ENCODE data around the gene ERP27.

The ERP27 gene

DNA sequence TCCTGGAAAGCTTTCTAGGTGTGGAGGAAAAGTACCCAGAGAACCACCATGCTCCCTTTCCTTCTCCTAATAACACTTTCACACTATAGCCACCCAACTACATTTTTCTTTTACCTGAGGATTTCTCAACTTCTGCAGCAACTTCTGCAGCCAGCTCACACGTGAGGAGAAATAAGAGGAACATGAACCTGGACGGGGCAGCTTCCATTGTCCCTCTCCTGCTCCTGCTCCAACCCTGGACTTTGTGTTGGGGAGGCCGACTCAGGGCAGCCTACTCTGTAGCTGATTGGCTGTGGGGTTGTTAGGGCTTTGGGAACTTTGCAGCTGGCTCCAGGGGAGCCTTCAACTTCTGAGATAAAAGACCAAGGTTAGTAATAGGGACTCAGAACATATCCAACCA lies at the start of gene ERP27:
Gene ERP27, minus strand, starts transcription at position 237 of the 400 bp plus-strand sequence. Its CDS starts 29 bp downstream, at position 208.
- DNase-seq: no peak

DNA sequence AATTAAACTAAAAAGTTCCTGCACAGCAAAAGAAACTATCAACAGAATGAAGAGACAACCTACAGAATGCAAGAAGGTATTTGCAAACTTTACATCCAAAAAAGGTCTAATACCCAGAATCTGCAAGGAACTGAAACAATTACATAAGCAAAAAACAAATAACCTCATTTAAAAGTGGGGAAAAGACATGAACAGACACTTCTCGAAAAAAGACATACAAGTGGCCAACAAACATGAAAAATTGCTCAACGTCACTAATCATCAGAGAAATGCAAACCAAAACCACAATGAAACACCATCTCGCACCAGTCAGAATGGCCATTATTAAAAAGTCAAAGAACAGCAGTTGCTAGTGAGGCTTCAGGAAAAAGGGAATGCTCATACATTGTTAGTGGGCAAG lies 49.7 kb upstream of the ERP27 start:
- DNase-seq: no peak

DNA sequence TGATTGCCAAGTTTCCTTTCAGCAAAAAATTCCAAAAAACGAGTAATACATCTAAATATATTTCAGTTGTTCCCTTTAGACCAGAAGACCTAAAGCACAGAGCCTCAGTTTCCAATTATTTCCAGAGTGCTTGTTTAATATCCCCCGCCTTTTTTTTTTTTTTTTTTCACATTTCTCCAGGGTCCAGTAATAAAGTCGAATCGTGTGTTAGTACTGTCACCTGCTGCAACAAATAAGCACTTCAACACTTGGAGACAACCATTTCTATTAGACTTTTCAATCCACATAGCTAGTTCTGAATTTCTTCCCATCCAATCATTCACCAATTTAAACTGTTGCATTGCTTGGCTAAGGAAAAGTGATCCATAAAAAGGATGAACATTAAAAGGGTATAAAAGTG lies 48.1 kb upstream of the ERP27 start:
- no peak for DNase-seq

DNA sequence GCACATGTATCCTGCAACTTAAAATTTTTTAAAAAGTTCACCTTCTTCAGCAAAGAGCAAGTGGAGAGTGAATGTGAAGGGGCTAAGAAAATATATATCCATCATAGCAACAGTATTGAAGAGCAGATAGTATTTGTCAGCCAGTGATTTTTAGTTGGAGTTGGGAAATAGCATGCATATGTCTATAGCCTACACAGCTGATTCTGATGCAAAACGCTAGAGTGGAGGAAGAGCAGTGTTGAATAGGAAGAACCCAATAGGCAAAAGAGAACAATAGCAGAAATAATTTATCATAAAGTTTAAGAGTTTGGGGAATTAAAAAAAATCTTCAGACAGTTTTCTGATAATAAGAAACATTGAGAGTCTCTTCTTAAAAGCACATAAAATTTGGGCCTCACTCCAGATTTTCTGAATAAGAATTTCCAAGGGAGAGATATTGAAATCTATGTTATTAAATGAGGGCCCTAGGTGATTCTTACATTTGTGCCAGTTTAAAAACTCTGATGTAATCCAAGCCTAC lies 46.5 kb upstream of the ERP27 start:
- no peak for DNase-seq

DNA sequence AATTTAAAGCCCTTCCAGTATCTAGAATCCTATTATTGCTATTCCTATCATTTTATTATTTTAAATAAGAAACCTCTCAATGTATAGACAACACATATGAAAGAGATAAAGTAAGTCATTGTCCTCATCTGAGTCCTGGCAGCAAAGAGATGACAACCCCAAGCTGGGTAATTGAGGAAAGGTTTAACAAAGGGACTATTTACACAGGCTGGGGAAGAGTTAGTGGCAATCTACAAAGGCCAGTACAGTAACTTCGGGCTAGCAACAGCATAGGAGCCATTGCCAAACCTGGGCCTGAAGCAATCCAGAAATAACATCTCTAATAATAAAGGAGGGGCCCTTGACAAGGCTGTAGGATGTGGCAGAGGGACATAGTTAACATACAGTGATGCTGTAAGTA lies 45.7 kb upstream of the ERP27 start:
- DNase-seq: no peak

DNA sequence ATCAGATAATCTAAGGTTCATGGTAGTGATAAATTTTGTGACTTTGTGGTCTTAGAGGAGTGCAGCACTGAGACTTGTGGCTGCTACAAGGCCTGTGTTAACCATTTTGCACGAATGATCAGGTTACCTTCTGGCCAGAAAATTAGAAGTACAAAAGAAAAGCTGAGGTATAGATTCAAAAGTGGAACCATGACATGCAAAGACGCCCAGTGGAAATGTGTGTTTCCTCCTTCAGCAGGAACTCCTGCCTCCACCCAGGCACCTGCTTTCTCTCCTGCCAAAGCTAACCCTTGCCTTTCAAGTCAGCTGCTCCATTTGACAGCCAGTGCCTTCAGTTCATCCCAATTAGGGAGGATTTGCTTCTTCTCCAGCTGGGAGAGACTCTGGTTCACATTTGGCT lies 44.7 kb upstream of the ERP27 start:
- no peak for DNase-seq

DNA sequence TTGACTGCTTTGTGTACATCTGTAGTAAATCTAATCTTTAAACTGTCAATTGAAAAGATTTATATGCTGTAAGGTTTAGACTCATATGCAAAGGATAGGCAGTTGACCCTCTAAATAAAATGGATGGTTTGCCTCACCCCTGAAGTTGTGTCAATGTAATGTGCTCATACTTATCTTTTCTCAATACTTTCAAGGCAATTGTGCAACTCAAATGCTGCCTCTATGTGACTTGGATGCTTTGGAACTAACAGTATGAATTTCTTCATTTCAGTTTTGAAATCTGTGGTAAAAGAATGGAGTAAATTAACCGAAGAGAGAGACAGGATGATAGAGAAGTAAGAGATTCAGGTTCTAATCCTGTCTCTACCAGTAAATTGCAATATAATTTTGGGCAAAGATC lies 44.2 kb upstream of the ERP27 start:
- no peak for DNase-seq

DNA sequence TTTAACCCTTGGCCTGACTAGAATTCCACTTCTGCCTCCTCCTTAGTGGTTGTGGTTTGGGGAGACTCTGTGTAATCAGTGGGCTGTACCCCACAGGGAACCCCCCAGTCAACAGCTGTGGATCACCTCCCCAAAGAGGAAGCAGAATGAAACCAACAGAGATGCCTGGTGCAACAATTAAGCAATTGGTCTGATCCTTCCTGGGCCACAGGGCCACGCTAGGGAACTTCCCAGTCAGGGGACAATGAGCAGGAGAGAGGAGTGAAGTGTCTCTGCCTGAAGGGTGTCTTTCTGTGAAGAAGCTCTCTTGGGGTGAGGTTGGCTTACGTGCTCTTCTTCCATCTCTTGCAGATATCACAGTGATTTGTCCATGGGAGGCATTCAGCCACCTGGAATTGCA lies 42.7 kb upstream of the ERP27 start:
- no peak for DNase-seq

DNA sequence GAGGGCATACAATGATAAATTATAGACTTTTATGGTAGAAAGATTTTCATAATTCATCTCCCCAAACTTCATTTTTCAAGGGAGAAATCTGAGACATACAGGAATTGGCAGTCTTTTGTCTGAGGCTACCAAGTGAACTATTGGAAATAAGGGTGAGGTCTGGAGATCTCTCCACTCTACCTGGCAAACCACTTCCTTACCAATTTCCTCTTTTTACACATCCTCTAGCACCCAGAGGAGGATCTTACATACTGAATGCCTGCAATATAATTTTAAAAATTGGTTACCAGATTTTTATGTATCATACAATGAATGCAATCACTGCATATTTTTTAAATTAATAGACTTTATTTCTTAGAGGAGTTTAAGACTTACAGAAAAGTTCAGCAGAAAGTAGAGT lies 41.1 kb upstream of the ERP27 start:
- DNase-seq: no peak

DNA sequence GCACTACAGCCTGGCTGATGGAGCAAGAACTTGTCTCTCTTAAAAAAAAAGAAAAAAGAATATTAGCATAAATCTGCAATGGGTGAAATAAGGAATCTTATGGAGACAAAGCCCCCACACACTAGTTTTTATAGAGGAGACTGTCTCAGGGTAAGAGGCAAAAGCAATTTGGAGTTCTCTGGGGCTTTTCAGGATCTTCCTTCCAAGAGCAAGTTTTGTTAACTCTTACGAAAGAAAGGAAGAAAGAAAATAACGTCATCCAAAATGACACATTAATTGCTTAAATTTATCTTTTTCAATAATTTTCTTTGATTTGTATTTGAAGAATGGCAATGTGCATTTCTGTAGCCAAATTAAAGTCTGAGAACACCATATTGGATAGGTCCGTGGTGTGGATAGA lies 38.3 kb upstream of the ERP27 start:
- no peak for DNase-seq

DNA sequence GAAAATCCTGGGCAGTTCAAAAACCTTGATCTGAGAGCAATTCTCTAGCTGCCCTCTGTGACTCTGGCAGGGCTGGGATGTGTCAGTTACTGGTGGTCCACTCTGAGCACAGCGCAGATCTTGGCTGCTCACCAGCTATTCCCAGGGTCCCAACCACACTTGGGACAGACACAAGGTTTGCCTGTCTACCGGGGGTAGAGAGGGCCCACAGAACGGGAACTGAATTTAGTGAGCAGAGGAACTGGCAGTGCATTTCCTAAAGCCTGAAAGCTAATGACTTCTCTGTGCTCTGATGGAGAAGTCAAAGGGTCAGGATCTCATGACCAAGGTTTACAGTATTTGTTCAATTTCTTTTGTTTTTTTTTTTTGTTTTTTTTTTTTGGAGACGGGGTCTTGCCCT lies 37.1 kb upstream of the ERP27 start:
- DNase-seq: no peak

DNA sequence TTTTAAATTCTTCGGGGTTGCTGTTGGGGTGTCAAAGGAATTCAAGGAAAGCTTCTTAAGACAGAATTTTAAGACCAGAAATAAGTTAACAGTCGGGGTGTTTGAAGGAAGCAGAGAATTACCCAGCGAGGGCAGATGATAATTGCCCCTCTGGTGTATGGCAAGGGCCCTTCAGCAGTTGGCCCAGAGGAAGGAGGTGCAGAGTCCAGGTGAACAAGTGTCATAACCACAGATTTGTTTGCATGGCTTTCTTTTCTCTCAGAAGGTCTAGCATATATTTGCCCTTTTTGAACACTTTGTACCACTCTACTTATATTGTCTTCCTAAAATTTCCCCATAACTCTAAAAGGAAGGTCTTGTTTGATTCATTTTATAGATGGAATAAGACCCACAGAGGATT lies 36.3 kb upstream of the ERP27 start:
- no peak for DNase-seq

DNA sequence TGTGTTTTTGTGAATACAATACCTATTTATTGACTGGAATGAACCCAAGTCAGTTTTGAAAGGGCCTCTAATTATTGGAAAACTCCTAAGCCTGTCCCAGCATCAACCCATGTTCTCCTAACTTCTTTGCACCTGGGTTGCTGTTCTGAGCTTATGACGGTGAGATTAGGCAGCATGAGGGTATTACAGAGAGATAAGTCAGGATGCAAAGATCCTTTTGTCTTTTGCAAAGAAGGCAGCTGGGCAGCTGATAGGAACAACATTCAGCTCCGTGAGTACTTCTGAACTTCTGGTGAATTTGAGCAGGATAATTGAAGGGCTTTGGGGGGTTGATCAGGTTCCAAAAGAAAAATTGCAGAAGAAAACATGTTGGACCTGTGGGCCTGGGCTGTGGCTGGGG lies 34.5 kb upstream of the ERP27 start, which contains the start of gene PDE6H:
Gene PDE6H, plus strand, starts transcription at position 227 of the 400 bp plus-strand sequence. CDS start 4,971 bp downstream, outside the sequence.
- DNase-seq: no peak

DNA sequence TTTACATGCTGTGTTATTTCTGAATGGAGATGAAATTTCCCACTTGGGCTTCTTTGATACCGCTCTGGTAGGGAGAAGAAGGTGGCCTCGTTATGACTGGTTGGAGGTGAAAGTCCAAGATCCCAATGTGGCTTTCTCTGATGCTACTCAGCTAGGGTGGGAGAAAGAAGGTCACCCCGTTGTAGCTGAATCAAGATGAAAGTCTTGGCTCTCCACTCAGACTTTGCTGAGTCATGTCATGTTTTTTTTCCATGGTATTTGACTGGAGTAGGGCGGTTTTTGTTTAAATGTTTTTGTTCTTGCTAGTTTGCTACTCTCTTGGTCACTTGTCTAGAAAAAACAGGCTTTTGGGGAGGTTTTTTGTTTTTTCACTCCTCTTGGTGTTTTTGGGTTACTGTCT lies 32.1 kb upstream of the ERP27 start:
- DNase-seq: no peak

DNA sequence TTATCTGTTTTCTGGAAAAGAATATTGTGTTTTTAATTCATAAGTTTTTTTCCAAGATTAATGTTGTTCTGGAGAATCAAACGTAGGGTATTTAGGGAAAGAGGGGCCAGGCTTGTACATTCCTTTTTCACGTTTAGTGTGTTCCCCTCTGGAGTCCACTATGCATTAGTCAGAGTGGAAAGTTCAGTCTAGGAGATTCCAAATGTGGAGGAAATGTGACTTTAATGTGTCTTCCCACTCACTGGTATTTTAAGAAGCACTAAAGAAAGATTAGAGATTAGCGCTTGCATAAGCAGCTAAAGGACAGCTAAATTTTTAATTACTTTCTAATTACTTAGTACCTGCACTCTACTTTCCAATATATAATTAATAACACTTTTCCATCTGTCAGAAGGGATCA lies 30.1 kb upstream of the ERP27 start:
- no peak for DNase-seq

DNA sequence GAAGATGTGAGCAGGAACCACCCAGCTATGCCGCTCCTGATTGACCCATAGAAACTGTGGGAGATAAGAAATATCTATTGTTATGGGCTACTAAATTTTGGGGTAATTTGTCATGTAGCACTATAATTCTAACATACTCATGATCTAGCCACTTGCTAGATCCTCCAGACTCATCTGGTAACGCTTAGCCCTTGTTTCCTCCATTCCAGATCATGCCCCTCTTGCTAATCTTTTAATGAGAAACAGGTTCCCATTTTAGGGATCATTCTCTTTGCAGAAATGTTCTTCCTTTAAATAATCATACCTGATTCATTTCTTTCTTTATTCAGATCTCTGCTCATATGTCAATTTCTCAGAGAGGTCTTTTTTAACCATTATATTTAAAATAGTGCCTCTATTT lies 26.9 kb upstream of the ERP27 start:
- DNase-seq: no peak

DNA sequence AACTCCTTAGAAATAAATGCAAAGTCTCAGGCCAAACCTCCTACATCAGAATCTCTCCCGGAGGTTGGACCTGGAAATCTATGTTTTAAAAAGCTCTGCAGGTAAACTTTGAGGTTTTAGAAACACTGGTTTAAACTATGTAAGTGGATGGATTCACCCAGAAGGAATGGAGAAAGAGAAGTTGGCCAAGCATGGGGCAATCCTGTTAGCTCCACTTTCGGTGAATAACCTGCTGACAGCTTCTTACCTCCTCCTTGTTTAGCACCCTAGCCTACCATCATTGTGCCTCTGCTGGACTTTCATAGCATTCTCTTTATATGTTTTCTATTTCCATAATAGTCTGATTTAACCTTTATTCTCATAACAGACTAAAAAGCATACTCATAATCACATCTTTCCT lies 26.1 kb upstream of the ERP27 start:
- no peak for DNase-seq

DNA sequence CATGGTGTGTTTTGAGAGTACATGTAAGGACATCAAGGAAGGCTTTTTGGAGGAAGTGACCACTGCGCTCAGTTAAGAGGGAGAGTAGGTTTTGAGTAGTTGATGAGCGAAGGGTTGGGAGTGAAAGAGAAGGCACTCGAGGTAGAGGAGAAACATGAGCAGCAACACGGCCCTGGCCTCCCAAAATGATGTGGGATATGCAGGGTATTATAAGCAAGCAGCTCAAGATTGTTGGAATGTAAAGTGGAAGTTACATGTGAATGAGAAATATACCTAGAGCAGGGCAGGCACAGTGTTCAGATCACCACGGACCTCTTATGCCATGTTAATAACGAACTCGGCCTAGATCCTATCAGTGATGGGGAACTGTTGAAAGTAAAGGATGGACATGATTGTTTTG lies 25.2 kb upstream of the ERP27 start:
- no peak for DNase-seq

DNA sequence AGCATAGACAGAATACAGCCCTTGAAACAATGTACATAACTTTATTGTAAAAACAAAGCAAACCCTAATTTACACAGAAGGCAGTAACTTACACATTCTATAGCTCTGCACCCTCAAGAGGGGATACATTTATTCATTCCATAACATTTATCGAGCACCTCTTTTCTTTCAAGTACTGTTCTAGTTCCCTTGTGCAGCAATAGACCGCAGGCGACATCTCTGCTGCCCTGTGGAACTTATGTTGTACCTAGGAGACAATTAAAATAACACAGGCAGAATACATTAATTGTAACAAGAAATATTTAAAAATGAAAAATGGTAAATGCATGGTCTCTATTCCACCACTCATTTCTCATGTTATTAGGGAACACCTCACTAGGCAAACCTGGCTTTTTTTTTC lies 24.5 kb upstream of the ERP27 start:
- DNase-seq: no peak

DNA sequence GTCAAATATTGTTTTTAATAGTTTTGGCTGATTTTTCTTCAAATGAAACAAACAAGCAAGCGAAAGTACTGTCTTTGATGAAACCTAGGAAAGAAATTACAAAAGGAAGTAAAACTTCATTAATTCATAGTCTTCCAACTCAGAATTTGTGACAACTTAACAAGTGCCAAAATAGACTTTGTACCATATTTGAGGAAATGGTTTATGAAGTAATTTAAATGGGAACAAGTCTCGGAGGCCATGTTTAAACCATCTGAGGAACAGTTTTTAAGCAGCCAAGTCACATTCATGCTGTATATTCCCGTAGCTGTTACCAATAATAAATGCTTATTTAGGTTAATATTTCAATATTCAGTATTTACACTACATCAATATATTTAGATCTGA lies 23.8 kb upstream of the ERP27 start:
- DNase-seq: no peak

DNA sequence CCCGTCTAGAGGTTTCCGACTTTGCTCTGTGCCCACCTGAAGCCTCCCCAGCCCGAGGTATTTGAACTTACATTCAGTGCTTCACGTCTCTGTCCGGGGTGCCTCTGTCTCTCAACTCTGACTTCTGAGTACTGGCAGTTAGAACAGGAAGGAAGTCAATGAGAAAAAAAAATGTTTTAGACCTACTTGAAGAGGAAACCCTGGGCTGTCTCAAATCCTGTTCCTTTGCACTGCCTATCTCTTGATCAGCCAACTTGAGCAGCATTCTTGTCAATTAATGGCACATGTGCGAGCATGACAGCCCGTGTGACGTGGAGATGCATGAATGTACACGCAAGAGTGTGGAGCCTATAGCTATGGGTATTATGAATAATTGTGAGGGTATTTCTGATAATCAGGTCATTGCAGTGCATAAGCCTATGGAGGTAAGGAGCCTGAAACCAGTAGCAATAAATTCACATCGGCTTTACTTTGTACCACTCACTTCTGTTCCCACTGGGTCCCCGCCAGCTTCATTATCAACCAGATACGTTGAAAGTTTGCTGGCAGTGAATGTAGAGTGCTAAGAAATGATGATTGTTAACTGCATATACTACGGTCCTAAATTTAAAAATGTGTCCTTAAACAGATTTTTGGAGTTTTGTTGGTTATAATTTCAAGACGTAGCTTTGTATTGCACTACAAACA lies 23.3 kb upstream of the ERP27 start, which contains the start of gene ARHGDIB:
Gene ARHGDIB, minus strand, starts transcription at position 136 of the 687 bp plus-strand sequence. CDS start 10,889 bp downstream, outside the sequence.
- no peak for DNase-seq

DNA sequence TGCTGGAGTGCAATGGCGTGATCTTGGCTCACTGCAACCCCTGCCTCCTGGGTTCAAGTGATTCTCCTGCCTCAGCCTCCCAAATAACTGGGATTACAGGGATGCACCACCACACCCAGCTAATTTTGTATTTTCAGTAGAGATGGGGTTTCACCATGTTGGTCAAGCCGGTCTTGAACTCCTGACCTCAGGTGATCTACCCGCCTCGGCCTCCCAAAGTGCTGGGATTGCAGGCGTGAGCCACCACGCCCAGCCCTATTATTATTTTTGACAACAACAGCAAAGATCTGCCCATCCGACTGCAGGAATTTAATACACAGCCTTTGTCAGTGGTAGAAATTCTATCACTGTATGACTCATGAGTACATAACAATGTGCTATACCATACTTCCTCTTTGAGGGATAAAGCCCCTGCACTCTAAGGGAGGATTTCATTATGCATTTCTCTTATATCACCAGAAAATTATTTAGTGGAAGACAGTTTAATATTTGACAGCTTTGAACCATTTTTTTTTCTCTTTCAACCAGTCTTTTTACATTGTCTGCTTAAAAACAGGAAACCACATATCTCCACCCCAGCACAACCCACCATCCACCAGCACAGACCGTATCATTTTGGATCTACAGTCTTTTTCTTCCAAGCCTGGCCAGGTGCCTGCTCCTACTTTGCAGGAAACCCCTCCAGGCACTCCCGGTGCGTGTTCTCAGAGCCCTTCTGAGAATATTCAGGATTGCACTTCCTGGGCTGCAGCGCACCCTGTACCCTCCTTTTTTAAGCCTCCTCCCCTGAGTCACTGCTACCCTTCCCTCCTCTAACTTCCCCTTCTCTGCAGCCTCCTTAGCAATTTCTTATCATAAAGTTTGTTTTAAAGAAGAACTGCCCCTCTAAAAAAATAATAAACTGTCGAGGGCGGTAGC lies 22.5 kb upstream of the ERP27 start:
- no peak for DNase-seq

DNA sequence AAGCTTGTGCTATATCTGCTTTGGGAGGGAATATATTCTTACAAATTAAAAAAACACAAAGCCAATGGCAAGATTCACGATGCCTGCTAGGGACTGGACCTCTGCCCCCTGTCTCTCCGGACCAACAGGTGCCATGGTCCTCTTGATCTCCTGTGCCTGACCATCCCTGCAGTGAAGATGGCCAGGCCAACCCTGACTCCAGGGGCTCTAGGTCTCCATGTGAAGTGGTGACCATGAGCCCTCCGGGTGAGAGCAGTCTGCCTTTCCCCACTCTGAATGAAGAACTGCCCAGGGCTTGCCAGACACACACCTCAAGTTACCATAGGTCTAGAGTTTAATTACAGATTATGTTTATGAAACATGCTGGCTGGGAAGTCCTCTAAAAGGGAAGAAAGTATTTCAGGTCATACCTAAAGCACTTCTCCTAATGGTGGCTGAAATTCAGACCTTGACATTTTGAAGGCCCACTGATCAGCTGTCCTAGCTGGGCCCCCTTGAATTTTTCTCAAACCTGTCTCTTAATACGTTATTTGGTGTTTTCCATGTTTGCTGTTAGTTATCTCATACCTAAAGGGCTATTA lies 21.7 kb upstream of the ERP27 start:
- no peak for DNase-seq

DNA sequence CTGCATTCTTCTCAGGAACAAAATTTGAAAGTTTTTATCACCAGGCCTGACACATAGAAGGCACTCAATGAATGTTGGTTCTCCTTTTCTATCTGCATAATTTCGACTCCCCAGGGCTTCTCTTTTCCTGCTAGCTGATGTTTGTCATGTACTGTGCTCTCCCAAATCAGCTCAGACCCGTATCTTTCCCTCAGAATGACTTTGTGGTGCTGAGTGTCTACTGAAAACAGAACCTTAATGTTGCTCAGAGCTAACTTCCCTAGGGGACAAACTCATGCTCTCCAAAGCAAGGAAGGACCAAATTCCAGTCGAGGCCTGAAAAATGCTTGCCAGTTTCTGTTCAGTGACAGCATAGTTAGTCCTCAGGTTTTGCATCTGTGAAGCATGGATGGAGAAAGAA lies 21.1 kb upstream of the ERP27 start:
- DNase-seq: no peak
